Central memory CD4-positive, alpha-beta T cell (primary cell): Measurements from ENCODE around the gene SALL1.

Source experiments
- DNase-seq: peaks from one replicate; pipeline ENCODE4 v3.0.0; 2022

Gene SALL1

GRCh38 chr16:51109173-51109572 is 41.9 kb downstream of the SALL1 start:
- no peak for DNase-seq

GRCh38 chr16:51107742-51108141 is 43.3 kb downstream of the SALL1 start:
- DNase-seq, result no peak

- no peak for DNase-seq
These were observed 44.5 kb downstream of the SALL1 start for GRCh38 chr16:51106535-51106934.

GRCh38 chr16:51103590-51103989 is 47.5 kb downstream of the SALL1 start:
- DNase-seq, result no peak

GRCh38 chr16:51097729-51098128 is 53.3 kb downstream of the SALL1 start:
- no peak for DNase-seq

GRCh38 chr16:51095890-51096626 is 55.0 kb downstream of the SALL1 start:
- no peak for DNase-seq

GRCh38 chr16:51095084-51095881 is 55.8 kb downstream of the SALL1 start:
- DNase-seq, result no peak

GRCh38 chr16:51093726-51094280 is 57.3 kb downstream of the SALL1 start:
- DNase-seq, result no peak
